ENCODE results near the gene HEATR5A.

DNA sequence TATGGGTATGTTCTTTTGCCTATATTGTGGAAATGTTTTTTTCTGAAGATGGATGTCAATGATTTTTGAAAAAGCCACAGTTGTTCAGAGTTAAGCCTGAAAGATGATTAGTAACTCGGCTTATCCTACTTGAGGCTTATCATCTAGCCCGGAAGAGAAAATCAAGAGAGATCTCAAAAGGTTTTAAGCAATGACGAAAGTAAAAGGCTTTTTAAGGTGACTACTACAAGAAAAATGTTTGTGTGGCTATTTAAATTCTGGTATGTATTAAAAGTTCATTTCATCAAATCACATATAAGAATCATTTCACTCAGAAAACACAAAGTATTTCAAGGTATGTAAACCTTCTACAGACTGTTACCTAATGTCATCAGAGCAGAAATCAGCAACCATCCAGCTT, 40.2 kb downstream of the HEATR5A start:
- TF ChIP-seq CTCF (IDR thresholded peaks at IDR 0.05; ENCODE audit: borderline replicate concordance, extremely low read depth, low read length, poor library complexity, severe bottlenecking), result no peak
- TF ChIP-seq EZH2 (IDR thresholded peaks at IDR 0.05; ENCODE audit: borderline replicate concordance, low read depth, low read length, severe bottlenecking), result no peak
